AG20443 (cell line): ENCODE measurements around the gene ZNF319.

ENCODE experiments used
- DNase-seq: peaks from one replicate; pipeline ENCODE4 v3.0.0; 2012; ENCODE audit warnings: low spot score, mixed read lengths

ZNF319 gene

GRCh38 chr16:57999971-58000705 is at the start of gene ZNF319:
Gene ZNF319 (minus strand): TSS chr16:58000672. CDS start chr16:57998265, 2,407 bp downstream.
- DNase-seq = peak; percentile 69

DNA sequence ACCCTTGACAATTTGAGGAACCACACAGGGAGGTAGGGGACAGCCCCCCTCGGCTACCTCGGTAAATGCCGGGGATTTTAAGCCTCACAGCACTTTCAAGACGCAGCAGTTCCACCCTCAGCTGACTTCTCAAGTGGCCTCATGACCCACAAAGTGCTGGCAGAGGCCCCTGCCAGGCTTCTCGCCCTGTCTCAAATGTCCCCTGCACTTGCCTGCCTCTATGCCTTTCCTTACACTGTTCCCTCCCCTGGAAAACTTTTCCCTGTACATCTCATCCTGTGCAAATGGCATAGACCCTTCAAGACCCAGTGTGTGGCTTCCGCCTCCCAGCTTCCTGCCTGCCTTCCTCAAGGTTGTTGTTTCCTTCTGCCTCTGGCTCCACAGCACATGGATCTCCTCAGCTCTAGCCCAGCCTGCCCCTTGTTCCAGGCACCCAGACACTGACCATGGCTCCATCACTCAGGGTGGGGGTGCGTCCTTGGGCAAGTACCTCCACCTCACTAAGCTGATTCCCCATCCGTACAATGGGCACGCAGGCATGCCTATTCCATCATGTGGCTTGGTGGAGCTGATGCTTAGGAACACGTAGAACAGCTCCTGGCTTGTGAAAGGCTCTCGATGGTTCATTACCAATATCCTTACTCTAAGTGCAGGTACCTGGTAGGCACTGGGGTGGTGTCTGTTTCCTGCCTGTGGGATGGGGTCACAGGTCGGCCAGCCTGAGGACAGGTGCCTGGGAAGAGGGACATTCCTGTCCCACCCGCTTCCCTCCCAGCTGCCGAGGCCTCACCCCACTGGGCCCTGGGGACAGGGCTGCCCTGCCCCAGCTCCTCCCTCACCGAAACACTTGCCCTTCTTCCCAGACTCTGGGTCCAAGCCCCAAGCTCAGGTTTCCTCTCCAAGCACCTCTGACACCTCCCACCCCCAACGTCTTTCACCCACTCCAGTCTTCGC is 49.0 kb upstream of the ZNF319 start:
- no peak for DNase-seq

- DNase-seq = no peak
Observed at GRCh38 chr16:58048494-58049231, 48.2 kb upstream of the ZNF319 start.

- DNase-seq = no peak
Observed at GRCh38 chr16:58047557-58048348, 47.3 kb upstream of the ZNF319 start.

DNA sequence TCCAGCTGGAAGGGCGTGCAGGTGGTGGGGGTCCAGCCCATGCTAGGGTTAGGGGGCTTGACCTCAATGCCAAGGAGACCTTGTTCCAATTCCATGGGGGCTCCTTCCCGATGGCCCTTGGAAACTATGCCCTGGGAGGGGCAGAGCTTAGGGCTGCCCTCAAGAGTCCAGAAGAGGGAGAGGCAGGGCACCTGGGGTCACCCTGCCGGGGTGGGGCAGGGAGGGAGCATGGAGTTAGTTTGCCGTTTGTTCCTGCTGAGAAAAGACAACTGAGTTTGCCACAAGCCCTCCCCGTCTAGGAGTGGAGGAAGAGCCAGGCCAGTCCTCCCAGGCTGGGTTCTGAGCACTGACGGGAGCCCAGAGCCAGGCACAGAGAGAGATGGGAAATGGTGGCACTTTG is 46.5 kb upstream of the ZNF319 start:
- DNase-seq = no peak

GRCh38 chr16:58046054-58046881 is 45.8 kb upstream of the ZNF319 start:
- DNase-seq = no peak

- no peak for DNase-seq
Observed at GRCh38 chr16:58045096-58045495, 44.6 kb upstream of the ZNF319 start.

- no peak for DNase-seq
Observed at GRCh38 chr16:58044266-58045019, 44.0 kb upstream of the ZNF319 start.

DNA sequence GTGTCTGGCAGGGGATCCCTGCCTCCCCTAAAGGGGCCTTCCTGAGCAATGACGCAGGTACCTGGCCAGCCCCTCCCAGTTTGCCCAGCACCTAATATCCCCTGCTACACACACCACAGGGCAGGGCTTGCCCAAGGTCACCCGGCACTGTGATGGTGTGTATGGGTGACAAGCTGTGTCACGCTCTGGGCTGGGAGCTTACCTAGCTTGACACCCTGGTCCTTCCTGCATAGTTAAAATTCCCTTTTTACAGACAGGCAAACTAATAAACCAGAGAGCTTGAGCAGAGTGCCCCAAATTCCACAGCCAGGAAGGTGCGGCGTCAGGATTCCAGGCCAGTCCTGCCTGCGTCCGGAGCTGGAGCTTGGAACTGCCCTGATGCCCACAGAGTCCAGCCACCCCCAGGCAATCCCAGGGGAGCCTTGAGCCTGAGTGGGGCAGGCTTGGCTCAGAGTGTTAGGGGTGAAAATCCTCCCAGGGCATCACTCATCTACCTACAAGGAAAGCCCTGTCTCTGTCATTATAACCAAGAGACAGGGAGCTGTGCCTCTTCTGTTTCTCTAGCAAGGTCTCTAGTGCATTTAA is 43.2 kb upstream of the ZNF319 start:
- DNase-seq = no peak

DNA sequence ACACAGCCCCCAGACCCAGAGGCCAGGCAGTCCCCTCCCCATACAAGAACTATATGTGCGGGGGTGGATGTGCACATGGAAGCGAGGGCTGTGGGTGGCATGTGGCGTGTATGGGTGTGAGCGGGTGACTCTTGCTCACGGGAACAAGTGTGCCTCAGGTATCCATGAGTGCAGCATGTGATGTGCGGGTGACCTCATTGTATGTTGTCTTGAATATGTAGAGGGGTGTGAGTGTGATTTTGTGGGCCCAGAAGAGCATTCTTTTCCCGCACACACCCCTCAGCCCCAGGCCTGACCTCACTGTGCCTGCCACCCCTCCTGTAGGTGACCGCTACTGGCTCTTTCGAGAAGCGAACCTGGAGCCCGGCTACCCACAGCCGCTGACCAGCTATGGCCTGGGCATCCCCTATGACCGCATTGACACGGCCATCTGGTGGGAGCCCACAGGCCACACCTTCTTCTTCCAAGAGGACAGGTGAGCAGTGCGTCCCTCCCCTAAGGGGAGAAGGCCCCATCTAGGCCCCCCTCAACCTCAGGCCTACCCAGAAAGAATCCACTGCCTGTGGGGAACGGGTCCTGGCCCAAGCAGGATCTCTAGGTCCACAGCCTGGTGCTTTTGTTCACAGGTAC is 42.5 kb upstream of the ZNF319 start:
- no peak for DNase-seq

- DNase-seq = no peak
Observed at GRCh38 chr16:58042001-58042885, 41.8 kb upstream of the ZNF319 start.

GRCh38 chr16:58041628-58041955 is 41.1 kb upstream of the ZNF319 start:
- DNase-seq = no peak

DNA sequence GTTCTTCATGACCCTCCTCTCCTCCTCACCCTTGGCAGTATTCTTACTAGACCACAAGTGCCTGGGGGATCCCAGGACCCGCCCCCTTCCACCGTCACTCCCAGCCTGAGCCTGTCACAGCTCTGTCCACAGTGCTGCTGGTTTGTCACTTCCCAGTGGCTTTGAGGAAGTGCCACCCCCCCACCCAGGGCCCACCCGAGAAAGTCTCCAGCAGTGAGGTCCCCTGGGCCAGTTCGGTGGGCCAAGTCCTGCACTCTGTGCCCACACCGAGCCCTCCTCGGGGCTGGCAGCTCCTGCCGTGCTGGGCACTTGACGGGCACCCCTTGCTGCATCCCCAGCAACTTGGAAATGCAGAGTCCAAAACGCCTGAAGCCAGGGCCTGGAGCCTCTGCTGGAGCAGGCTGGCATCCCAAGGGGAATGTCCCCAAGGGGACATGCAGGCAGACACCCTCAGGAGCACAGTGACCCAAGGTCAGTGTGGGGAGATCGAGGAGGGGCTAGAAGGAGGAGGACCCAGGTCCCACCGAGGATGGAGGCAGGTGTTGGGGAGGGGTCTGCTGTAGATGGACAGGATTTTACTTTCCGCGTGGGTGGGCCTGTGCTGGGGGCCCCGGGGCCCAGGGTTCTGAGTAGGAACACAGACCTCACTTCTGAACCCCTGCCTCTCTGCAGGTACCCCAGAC is 40.6 kb upstream of the ZNF319 start:
- no peak for DNase-seq

DNA sequence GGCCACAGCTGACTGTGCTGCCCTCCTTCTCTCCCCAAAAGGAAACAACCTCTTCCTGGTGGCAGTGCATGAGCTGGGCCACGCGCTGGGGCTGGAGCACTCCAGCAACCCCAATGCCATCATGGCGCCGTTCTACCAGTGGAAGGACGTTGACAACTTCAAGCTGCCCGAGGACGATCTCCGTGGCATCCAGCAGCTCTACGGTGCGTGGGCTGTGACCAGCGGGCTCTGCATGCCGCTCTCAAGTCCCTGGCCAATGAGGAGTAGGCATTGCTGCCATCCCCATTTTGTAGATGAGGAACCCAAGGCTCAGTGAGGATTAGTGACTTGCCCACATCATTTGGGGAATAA is 40.0 kb upstream of the ZNF319 start:
- no peak for DNase-seq

DNA sequence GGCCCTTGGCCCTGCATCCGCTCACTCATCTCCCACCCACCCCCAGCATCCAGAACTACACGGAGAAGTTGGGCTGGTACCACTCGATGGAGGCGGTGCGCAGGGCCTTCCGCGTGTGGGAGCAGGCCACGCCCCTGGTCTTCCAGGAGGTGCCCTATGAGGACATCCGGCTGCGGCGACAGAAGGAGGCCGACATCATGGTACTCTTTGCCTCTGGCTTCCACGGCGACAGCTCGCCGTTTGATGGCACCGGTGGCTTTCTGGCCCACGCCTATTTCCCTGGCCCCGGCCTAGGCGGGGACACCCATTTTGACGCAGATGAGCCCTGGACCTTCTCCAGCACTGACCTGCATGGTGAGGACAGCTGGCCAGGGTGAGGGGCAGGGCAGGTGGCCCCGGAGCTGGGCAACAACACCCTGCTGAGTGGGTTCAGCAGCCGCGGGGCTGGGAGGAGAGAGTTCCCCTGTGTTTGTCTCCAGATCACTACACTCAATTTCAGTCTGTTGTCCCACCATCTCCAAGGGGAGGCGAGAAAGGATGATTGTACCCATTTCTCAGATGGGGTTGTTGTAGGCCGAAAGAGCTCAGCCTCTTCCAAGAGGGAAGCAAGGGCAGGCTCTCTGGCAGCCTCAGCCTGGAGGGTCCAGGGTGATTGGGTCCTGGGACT is 39.5 kb upstream of the ZNF319 start:
- no peak for DNase-seq

- DNase-seq = no peak
Observed at GRCh38 chr16:58038219-58038641, 37.8 kb upstream of the ZNF319 start.
